HG03159 (cell line): ENCODE data around the gene KLF2.
"Not testable (repeated sequence)": the region's sequence is repeated elsewhere in the genome, so short reads cannot be mapped to it uniquely, and the experiment has no call there.

Experiments used
- ATAC-seq: cut with Tn5 transposase; IDR thresholded peaks from one replicate; pipeline ENCODE4 v1.9.1; 2021; ENCODE audit warnings: mild to moderate bottlenecking, moderate library complexity; ENCODE audit not compliant: unreplicated experiment

The KLF2 gene

DNA sequence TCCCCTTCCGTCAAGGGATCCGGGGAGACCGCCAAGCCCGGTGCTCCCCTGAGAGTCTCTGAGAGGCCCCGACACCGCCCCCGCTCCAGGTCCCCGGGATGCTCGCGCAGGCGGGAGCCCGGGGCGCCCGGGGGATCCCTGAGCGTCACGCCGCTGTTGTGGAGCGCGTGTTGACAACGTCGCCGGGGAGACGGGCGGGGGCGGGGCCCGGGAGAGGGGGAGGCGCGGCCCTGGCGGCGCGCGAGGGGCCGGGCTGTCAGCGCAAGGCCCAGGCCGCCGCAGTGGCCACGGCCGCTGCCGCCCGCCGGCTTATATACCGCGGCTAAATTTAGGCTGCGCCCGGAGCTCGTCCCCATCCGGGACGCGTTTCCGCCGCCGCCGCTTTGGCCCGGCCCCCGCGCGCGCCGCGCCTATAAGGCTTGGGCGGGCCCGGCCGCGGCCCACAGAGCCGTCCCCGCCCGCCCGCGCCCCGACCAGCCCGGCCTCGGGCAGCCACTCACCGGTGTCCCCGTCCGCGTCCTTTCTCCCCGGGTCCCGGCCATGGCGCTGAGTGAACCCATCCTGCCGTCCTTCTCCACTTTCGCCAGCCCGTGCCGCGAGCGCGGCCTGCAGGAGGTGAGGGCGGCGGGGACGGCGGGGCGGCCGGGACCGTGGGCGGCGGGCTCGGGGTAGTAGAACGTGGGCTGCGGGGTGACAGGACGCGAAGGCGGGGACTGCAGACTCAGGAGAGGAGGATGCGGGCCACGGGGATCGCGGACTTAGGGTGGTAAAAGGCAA lies at the start of gene KLF2:
KLF2 (plus strand) TSS at position 443 of the 777 bp plus-strand sequence; CDS start at position 541, 98 bp downstream.
- ATAC-seq, result peak; percentile 60

- ATAC-seq, result no peak
These were observed 44.3 kb upstream of the KLF2 start for GRCh38 chr19:16280306-16280705.

DNA sequence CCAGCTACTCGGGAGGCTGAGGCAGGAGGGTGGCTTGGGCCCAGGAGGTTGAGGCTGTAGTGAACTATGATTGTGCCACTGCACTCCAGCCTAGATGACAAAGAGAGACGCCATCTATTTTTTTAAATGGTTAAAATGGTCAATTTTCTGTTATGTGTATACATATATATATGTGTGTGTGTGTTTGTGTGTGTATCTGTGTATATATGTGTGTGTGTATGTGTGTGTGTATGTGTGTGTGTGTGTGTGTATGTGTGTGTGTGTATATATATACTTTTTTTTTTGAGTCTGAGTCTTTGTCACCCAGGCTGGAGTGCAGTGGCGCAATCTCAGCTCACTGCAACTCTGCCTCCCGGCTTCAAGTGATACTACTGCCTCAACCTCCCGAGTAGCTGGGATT lies 42.9 kb upstream of the KLF2 start:
- no peak for ATAC-seq

- ATAC-seq, result no peak
These were observed 41.2 kb upstream of the KLF2 start for GRCh38 chr19:16283210-16284061.

DNA sequence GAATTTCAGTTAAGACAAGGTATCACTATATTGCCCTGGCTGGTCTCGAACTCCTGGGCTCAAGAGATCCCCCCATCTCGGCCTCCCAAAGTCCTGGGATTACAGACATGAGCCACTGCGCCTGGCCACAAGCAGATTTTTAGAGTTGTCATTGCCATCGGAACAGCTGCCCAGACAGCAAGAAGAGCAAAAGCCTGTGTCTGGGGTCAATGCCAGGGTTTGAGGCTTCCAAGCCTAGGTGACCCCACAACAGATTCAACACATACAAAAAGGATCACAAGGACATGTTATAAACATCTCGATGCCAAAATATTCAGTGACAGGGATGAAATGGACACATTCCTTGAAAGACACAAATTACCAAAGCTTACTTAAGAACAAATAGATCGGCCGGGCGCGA lies 40.1 kb upstream of the KLF2 start:
- no peak for ATAC-seq

DNA sequence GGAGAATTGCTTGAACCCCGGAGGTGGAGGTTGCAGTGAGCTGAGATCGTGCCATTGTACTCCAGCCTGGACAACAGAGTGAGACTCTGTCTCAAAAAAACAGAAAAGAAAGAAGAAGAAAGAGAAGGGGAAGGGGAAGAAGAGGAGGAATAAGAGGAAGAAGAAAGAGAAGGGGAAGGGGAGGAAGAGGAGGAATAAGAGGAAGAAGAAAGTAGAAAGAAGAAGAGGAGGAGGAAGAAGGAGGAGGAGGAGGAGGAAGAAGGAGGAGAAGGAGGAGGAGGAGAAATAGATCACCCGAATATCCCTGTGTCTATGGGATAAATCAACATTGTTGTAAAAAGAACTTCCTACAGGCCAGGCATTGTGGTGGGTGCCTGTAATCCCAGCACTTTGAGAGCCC lies 39.5 kb upstream of the KLF2 start:
- not testable (repeated sequence) for ATAC-seq

DNA sequence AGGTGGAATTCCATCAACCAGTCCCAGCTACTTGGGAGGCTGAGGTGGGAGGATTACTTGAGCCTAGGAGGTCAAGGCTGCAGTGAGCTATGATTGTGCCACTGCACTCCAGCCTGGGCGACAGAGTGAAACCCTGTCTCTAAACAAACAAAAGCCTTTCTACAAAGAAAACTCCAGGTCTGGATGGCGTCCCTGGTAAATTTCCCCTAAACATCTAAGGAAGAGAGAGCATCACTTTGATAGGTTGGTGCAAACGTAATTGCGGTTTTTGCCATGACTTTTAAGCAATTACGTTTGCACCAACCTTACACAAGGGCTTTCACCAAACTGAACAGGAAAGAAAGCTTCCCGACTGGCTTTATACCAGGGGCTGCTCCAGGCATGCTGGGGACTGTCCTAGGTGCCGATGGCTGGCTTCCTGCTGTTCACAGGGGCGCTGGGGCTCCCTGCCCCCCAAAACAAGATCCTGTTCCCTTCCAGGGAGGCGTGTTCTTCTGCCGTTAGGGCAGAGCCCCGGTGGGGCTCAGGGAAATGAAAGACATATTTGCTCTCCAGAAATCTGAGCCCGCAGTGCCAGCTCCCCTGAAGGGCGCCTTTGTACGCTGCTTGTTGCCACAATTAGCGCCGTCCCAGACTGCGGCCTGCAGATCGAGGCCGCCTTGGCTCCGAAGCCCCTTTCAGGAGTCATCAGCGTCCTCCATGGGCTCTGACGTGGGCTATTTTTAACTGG lies 38.7 kb upstream of the KLF2 start:
- ATAC-seq, result no peak

GRCh38 chr19:16288544-16288943 lies 36.1 kb upstream of the KLF2 start:
- no peak for ATAC-seq

GRCh38 chr19:16289594-16289993 lies 35.0 kb upstream of the KLF2 start:
- ATAC-seq, result no peak

DNA sequence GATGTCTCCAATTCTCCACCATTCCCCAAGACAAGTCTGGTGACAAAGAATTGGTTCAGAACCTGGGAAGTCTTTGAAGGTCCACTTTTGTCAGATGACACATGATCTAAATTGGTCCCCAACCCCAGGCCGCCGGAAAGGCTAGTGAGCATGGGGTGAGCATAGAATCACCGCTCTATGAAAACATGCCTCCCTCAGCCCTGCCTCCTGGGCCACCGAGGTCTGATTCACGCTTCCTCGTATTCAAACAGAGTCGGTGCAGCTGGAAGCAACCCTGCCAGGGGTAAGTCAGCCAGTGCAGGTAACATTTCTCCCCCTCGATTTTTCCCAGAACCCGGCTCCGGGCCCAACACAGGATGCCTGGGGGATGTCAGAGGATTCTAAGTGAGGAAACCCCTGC lies 33.9 kb upstream of the KLF2 start:
- ATAC-seq, result no peak

DNA sequence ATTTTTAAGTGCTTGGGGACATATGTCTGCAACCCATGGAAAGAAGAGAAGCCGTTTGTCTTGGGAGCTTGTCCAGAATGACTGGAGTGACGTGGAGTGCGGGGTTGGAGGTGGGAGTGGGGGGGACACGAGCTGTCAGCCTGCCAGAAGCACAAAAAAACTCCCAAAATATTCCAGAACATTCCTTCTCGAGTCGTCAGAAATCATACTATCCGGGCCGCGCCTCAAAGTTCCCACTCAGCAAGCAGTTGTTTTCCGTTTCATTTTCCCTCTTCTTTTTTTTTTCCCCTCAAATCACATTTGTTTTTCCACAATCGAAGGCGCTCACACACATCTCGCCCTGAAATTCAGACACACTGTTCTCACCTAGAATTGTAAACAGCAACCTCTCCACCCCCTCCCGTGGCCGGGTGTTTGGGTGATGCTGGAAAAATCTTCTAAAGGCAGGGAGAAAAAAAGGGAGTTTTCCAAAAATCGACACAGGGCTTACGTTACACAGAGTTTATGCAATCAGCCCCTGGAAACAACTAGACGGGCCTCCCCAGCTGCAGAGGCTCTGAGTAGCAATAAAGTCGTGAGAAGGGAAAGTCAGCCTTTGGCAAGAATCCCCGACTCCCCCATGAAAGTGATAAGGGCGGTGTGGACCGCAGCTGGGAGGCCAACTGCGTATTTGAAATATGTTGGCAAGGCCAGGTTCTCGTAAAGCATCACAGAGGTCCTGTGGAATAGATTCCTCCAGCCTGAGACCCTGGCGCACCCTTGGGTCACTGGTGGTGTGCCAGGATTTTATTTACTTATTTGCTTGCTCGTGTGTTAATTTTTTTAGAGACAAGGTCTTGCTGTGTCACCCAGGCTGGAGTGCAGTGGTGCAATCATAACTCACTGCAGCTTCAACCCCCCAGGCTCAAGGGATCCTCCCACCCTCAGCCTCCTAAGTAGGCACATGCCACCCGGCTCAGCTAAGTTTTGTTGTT lies 31.2 kb upstream of the KLF2 start:
- no peak for ATAC-seq

DNA sequence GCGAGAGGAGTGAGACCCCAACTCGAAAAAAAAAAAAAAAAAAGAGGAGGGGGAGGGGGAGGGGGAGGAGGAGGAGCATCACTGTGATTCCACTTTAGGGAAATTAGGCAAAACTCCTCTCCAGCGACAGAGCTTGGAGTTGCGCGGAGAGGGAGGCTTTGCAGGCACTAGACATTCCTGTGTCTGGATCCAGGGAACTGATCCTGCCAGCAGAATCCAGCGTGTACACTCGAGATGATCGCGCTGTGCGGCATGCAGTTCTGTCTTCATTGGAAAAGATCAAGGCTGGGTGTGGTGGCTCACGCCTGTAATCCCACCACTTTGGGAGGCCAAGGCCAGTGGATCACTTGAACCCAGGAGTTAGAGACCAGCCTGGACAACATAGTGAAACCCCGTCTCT lies 29.6 kb upstream of the KLF2 start:
- no peak for ATAC-seq

DNA sequence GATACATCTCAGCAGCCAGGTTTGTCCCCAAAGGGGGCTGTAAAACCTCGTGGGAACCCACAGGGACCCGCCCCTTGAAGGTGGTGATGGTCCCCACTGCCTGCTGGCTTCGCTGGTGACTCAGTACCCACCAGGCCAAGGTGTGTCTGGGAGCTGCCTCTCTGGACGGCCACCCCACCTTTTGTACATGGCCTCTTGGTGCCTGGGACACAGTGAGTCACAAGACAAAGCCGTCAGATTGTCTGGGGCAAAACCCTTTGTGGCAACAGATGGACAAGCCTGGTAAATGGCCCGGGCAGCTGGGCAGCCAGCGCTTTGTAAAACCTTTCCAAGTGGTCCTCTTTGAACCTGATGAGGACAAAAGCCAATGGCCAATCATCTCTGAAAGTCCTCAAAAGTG lies 27.9 kb upstream of the KLF2 start:
- no peak for ATAC-seq

GRCh38 chr19:16297575-16298178 lies 26.9 kb upstream of the KLF2 start:
- ATAC-seq, result no peak

- no peak for ATAC-seq
These were observed 26.3 kb upstream of the KLF2 start for GRCh38 chr19:16298334-16298733.

GRCh38 chr19:16301999-16302694 lies 22.5 kb upstream of the KLF2 start:
- no peak for ATAC-seq

DNA sequence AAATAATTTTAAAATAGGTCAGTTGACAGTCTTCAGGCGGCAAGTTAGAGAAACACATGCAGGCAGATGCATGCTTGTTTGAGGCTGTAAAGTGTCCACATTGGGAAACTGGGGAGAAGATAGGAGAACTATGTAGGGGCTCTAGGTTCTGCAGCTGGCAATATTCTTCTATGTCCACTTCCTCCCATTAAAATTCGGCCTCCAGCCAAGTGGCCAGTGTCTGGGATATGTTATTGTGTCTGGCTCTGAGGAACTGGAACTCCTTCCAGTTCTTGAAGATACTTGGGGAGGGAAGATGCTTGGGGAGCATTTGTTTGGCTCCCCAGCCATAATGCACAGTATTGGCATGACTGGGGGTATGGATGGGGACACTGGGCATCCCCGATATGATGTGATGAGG lies 20.9 kb upstream of the KLF2 start:
- ATAC-seq, result no peak

DNA sequence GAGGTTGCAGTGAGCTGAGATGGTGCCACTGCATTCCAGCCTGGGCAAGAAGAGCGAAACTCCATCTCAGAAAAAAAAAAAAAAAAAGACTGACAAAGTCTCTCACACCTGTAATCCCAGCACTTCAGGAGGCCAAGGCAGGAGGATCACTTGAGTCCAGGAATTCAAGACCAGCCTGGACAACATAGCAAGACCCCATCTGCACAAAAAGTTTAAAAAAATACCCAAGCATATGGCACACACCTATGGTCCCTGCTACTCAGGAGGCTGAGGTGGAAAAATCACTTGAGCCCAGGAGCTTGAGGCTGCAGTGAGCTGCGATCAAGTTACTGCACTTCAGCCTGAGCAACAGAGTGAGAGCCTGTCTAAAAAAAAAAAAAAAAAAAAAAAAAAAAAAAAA lies 20.1 kb upstream of the KLF2 start:
- ATAC-seq, result not testable (repeated sequence)

GRCh38 chr19:16305060-16305459 lies 19.6 kb upstream of the KLF2 start:
- not testable (repeated sequence) for ATAC-seq
